NCI-H187 treated with DMSO at 0.1 percent for 48 hours (cell line): ENCODE data around the gene KIAA1217.
"Not testable (repeated sequence)": the region's sequence is repeated elsewhere in the genome, so short reads cannot be mapped to it uniquely, and the experiment has no call there.

ENCODE experiments used
- DNase-seq: peaks from one replicate; lab custom pipeline; 2025; lab: John Stamatoyannopoulos, UW

KIAA1217 gene

DNA sequence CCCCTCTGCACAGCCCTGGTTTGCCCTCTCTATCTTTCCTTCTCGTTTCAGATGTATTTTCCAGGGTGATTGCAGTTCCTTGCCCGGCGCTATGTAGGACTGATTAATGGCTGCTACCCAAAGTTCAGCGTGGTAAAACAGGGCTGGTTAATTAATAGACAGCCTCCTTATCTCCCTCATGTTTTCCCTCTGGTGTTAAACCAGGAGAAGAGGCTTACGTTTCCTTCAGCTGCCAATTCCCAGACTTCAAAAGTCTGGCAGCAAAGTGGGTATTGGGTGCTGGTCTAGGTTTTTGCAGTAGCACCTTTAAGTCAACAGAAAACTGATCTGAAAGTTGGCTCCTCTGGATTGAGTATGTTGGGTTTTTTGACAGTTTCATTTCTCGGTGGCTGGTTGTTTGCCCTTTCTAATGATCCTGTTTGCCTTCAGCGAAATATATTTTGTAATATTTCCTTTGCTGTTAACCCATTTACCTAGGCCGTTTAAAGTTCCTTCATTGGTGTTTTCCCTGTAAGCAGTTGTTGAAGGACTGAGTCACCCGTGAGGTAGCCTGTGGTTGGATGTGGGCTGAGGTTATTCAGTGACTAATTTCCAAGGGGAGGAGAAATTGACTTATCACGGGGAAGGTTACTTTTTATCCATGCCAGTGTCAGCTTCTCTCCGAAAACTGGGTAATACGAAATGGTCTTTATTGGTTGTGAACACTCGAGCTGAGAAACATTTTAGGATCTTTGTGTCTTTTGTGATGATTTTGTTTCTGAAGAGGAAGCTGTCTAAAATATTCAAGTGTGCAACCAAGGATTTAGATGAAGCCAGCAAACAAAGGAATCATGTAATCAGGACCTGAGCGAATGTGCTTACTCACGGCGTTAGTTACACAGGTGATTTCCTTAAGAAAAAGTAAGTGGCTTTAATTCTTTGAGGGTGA lies 257.2 kb downstream of the KIAA1217 start:
- no peak for DNase-seq

DNA sequence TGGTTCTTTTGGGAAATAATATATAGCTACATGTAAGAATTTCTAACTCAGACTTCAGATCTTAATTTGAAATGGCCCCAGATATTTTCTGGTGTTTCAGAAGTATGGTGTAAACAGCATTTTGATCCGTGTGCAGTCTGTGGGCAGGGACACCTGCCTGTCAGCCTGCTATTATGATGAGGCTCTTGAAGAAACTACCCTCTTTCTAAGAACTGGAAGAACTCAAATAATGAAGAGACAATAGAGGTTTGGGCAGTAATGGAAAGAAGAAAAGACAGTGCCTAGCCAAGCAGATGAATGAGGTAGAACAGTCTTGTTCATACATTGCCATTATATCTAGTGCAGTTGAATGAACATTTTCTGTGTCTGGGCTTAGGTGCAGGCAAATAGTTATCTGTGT lies 258.2 kb downstream of the KIAA1217 start:
- DNase-seq: no peak

DNA sequence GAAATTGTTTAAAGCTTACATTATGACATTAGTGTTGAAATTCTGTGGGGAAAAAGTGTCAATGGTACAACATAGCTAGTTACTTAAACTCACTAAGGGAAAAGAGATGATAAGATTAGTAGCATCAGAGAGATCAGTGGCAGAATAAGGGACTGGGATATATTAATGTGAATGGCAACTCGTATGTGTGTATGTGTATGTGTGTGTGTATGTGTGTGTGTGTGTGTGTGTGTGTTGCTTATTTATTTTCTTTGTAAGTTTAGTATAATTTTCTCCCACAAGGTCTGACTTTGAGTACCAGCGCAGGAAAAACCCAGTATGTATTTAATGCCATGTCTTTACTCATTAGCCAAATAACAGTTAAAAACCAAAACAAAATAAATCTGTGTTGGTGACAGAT lies 258.7 kb downstream of the KIAA1217 start:
- no peak for DNase-seq

DNA sequence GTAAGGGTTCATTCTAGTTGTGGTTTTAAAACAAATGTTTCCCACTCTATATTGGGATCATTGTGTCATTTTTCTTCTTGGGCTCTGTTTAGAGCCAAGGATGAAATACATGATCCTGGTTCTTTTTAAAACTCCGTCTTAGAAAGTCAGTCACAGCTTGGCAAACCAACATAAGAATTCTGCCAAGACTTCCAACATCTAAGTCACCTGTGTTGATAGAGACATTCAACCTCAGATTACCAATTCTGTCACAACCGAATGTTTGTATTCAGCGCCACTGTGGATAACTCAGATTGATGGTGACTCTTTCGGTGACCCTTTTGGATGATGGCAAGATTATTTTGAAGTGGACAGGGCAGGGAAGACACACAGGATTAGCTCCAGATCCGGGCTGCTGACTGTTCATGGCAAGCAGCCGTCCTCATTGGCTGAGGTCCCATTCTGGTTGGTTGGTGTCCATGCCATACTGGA lies 259.4 kb downstream of the KIAA1217 start:
- no peak for DNase-seq

DNA sequence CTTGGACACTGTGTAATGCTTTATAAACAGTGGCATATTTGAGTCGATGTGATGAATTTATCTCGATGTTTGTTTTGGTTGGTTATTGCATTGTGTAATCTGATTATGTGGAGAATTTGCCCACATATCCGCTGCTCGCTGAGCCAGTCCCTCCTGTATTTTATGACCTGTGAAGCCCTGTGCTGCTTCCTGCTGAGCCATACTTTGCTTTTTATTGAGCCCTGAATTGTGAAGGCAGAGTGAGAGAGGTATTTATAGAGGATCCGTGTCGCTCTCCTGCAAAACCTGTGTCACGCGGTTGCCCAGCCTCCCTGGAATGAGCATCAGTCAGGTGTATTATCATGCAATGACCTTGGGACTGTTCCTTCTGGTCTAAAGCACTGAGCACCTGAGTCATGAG lies 261.1 kb downstream of the KIAA1217 start:
- no peak for DNase-seq

DNA sequence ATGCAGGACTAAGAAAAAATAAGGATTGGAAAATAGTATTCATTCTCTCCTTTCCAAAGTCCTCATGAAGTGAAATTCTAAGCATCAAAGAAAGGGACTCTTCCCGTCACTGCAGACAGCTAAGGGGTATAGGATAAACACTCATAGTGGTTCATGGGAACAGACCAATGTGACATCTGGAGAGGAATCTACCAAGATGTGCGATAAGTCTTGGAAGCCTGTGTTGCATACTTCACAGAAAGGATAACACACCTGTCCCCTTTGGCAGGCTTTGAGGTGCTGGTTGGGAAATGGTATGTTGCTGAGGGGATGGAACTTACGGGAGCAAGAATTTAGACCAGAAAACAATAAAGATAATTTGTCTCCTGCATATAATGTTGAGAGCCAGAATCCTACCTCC lies 266.7 kb downstream of the KIAA1217 start:
- no peak for DNase-seq

DNA sequence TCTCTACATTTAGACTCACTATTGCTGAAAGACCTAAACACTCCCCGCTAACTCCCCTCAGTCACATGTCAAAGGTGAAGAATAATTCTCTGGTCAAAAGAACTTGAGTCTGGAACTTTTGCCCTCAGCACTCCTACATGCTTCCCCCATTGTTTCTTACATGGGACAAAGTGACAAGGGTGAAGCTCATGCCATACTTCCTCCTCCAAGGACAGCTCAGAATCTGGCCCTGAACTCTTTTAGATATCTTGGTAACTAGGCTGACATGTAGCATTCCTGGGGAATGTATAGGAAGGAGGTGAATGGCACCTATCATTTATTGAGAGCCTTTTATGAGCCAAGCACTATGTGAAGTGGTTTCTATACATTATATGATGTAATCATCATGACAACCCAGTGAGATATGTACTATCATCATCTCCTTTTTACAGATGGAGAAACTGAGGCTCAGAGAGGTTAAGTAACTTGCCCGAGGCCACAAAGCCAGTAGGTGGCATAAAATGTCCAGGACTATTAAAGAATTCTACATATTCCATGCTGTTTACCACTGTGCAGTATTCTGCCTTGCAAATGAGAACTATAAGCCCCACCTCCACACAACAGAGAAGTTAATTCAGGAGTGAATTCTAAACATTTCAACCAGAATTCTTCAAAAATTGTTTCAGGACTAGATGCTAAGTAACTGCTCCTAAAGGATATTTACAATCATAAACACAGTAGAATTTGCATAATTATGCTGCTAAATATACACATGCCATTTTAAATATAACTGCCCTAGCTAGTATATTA lies 268.2 kb downstream of the KIAA1217 start:
- no peak for DNase-seq

DNA sequence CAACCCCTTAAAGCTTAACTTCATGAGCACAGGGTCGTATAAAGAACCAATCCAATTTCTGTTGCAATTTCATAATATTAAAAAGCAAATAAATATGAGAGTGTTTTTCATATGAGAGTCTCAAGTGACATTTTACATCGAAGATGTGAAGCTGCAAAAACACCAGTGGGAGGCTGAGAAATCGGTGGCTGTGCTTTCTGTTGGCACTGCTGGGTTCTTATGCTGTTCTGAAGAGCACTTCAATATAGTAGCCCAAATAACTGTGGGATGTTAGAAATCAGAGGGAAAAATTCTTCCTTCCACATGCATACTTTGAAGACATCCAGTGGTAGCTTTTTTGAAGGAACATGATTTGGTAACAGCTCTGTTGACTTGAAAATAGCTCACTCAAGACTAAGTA lies 269.0 kb downstream of the KIAA1217 start:
- no peak for DNase-seq

DNA sequence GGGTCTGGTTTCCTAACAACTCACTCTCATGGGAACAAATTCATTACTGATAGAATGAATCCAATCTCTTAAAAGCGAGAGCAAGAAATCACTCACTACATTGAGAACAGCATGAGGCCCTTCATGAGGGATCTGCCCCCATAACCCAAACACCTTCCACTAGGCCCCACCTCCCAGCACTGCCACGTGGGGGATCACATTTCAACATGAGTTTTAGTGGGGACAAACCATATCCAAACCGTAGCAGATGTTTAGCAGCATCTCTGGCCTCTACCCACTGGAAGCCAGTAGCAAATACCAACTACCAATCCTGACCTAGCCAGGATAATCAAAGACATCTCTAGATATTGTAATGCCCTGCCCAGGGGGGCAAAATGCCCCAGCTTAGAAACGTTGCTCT lies 270.9 kb downstream of the KIAA1217 start:
- no peak for DNase-seq

DNA sequence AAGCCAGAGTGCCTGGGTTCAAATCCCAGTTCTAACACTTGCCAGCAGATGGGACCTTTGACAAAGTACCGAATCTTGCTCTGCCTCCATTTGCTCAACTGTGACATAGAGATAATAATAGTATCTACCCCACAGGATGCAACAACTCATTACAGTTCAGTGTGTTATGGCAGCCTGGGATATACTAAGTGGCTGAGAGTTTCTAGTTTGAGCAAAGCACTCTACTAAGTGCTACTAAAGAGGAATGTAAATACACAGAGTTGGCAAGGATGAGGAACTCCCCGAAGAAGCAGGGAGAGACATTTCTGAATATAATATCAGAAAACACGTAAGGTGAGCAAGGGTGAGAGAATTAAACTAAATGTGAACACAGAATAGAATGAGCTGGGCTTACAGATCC lies 271.5 kb downstream of the KIAA1217 start:
- DNase-seq: no peak

DNA sequence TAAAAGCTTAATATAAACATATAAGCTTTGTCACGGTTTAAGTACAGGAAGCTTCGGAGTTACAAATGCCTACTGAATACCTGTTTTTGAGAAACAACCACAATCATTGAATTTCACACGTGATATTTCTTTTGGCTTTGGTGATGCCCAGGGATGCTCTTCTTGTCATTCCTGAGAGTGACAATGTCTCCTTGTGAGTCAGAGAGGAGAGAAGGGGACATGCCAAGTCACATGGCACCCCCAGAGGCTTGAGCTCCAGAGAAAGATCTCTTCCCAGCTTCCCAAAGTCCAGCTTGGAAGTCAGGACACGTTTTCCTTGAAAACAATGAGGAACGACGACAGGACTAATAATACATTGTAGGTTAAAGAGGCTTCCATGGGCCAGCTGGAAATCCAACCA lies 272.3 kb downstream of the KIAA1217 start:
- no peak for DNase-seq

DNA sequence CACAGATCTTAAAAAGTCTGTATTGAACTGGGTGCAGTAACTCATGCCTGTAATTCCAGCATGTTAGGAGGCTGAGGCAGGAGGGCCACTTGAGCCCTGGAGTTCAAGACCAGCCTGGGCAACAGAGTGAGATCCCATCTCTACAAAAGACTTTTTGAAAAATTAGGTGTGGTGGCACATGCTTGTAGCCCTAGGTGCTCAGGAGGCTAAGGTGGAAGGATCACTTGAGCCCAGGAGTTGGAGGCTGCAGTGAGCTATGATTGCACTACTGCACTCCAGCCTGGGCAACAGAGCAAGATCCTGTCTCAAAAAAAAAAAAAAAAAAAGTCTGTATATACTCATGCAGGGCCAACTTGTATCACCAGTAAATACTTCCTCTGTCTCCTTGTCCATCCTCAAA lies 273.8 kb downstream of the KIAA1217 start:
- DNase-seq: not testable (repeated sequence)

DNA sequence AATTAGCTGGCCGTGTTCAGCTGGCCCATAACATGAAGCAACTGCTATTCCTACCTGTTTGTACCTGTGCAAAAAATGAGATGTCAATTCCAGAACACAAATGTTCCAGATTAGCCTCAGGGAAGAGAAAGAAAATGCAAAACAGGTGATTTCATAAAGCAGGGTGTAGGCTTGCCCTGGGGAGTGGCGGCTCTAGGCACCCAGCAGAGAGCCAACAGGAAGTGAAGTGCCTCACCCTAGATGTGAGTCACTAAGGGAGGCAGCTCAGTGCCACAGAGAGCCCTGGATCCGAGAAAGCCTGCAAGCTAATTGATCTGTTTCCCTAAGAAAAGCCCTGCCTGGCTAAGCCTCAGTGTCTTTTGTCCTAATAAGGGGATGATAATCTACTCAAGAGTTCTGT lies 274.8 kb downstream of the KIAA1217 start:
- DNase-seq: no peak

DNA sequence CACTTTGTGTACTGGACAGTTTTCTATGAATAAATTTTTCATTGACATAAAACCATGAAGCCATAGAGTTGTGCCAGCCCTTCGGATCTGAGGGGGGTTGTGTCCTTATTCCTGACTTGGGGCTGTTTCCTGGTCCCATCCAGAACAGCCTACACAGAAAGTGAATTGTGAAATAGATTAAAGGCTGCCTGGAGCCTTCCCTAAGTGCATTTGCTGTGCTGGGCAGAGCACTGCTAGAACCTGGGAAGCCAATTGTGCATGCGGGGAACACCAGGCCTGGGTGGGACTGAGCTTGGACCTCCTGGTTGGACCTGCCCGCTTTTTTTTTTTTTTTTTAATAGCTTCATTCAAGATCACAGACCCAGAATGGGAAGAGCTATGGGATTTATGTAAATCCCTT lies 275.8 kb downstream of the KIAA1217 start:
- DNase-seq: no peak

DNA sequence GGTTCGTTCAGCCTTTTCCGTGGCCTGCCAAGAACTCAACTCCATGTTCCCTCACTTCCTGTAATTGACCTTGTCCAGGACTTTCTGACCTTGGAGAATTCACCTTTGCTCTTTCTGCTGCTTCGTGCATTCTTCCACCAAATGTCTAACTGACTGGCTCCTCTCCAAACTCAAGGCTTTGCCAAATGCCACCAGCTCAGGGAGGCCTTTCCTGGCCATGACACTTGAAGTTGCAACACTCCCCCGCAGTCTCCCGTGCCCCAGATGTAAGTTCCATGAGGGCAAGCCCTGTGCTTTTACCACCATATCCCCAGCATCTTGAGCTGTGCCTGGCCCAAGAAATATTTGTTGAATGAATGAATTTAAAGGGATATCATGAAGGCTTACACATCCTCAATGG lies 276.4 kb downstream of the KIAA1217 start:
- no peak for DNase-seq

DNA sequence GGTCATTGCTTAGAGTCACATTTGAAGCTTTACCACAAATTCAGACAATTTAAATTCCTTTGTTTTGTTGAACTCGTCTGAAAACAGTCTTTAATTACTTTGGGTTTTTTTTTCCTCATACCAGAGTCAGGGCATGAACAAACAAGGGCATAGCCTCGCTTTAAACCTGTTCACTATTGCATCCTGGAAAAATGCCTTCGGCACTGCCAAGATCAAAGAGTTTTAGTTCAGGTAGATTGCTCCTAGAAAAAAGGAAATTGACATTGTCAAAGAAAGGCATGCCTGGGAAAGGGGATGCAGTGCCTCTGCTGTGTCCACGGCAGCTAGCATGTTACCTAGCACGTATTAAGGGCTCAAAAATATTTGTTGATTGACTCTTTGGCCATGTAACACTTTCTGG lies 279.7 kb downstream of the KIAA1217 start:
- no peak for DNase-seq

DNA sequence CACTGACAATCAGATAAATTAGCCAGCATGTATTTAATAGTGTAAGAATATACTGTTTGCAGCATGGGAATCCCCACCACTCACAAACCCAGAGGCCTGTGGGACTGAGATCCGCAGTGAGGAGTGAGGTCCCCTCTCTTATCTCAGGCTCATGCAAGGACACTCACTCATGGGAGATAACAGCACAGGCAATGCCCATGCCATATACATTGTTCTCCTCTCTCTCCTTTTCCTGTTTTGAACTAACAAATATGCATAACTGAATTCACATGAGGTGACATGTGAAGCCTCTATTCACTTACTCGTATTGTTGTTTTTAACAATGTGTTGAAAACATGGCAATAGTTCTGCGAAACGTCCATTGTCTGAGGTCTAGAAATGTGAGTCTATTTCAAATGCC lies 284.2 kb downstream of the KIAA1217 start:
- DNase-seq: no peak

DNA sequence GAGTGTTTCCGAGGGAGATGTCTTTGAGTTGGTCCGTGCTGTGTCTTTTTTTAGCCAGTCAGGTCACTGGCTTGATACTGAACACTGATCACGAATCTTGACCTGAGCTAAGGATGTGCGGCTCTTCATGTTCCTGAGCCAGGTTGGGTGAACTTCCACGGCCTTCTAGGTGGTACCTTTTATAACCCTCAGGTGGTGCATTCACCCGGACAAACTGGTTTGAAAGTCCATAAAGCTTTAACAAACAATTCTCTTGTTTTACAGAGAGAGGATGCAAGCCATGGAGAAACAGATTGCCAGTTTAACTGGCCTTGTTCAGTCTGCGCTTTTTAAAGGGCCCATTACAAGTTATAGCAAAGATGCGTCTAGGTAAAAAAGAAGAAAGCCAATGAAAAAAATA lies 285.3 kb downstream of the KIAA1217 start:
- no peak for DNase-seq

DNA sequence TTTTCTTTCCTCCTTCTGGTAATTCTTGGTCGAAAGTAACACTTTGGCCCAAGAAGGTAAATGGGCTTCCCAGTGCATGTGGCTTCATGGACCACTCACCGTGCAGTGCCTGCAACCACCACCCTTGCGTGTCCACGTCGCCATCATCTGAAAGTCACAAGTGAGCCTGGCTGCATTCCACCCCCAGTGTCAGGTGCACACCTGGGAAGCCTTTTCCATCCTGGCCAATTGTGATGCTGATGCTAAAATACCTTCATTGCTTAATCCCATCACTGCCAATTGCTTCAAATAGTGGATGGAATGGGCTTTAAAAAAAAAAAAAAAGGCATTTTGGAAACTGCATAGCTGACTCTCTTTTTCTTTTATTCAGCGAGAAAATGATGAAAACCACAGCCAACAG lies 285.8 kb downstream of the KIAA1217 start:
- DNase-seq: no peak

DNA sequence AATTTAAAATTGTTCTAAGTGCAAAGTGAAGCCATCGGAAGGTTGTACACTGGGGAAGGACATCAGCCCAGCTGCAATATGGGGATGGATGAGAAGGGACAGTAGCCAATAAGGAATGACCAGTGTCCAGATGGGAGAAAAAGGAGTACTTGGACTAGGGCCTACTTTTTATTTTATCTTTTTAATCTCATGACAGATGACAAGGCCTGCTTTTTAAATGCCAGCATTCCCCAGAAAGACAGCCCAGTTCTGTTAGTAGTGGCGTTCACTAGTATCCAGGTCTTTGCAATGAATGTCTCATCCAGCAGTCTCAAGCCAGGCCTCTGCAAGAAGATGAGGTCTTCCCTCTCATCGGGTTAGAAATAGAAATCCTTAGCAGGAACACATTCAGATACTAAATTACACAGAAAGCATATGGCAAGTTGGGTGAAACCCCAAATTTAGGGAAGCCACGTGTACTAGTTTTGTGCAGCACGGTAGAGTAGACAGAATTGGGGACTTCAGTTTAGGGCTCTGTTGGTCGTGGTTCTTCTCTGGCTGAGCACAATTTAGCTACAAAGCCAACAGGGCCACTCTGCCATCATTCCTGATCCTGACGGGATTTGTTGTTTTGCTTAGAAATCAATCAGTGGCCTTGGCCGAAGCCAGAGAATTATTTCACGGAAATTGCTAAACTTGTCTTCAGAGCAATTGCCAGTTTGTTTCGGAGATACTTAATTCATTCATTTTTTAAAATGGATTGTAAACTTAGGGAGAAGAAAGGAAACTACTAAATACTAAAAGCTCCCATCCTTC lies 286.9 kb downstream of the KIAA1217 start:
- DNase-seq: no peak

DNA sequence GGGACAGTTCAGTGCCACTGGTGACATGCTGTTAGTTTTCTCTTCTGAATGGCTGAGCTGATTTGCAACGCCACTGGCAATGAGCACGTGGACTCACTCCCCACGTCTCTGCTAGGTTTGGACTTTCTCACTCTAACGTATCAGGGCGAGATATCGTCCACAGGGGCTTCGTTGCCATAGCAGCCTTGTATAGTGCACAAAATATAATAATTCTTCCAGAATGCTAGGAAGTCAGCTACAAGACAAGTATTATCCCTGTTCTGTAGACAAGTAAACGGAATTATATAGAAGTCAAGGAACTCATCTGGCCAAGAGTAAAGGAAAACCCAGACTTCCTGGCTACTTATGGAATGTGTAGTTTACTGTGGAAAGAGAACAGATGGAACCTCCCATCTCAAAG lies 288.0 kb downstream of the KIAA1217 start:
- no peak for DNase-seq

DNA sequence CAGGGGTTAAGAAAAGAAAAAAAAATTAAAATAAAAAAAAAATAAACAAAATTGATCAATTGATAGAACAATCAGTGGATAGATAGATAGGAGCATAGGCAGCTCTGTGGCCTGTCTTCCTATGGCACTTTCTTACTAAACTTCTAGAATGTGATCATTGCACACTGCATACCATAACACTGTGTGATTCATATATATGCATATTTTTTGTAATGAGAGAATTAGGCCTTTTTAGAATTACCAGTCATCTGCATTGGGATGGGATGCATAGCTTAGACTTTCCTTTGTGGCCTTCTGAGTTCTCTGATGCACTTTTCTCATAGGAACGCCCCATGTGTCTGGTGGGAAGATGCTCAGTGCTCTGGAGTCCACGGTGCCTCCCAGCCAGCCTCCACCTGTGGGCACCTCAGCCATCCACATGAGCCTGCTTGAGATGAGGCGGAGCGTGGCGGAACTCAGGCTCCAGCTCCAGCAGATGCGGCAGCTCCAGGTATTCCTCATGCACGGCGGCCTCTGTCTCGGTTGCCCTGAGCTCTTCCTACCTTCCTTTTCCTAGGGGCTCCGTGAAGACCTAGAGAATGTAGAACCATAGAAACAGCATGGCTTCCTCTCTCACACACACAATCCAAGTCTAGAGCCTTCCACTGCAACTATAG lies 292.2 kb downstream of the KIAA1217 start:
- DNase-seq: no peak
